Activated B cell treated with CpG ODN at 0.5 μM for 24 hours (primary cell): ENCODE data around the gene LRG1. TPM values are rescaled to one million over a fixed set of nuclear protein-coding genes. Genes with fewer than 3 reads are reported as not detected.

Source experiments
- ATAC-seq: fragments of 200-7000 bp; cut with Tn5 transposase; one replicate; pipeline ENCODE4 v1.10.0; 2021; ENCODE audit warnings: low read depth, mild to moderate bottlenecking, moderate library complexity
- CTCF ChIA-PET: fragments of 350-600 bp; sonication (Branson Sonifier 250); formaldehyde crosslinking; loops from one replicate; lab custom pipeline; 2021; ENCODE audit warnings: antibody characterized with exemption; lab: Charles Lee
- POLR2A ChIA-PET: fragments of 350-600 bp; sonication (Branson Sonifier 250); formaldehyde crosslinking; loops from one replicate; lab custom pipeline; 2021; ENCODE audit warnings: antibody characterized with exemption; lab: Charles Lee
- DNase-seq: peaks from one replicate; pipeline ENCODE4 v3.0.0; 2022
- H3K27ac Mint-ChIP-seq: one replicate; pipeline ENCODE4 v1.8.0; 2020; ENCODE audit warnings: mixed read lengths
- H3K27me3 Mint-ChIP-seq: one replicate; pipeline ENCODE4 v1.8.0; 2021; ENCODE audit warnings: mixed read lengths
- H3K36me3 Mint-ChIP-seq: one replicate; pipeline ENCODE4 v1.8.0; 2021; ENCODE audit warnings: low read depth, mixed read lengths
- H3K4me1 Mint-ChIP-seq: one replicate; pipeline ENCODE4 v1.8.0; 2021; ENCODE audit warnings: mixed read lengths
- H3K4me3 Mint-ChIP-seq: one replicate; pipeline ENCODE4 v1.8.0; 2020; ENCODE audit warnings: mild to moderate bottlenecking, mixed read lengths
- H3K9me3 Mint-ChIP-seq: one replicate; pipeline ENCODE4 v1.8.0; 2020; ENCODE audit warnings: mixed read lengths
- intact Hi-C: fragments of 100-400 bp; cut with micrococcal nuclease; formaldehyde crosslinking; loops from one replicate; pipeline ENCODE4 v1.15.1; 2024
- total RNA-seq: library from RNA; stranded (reverse); gene quantifications from 2 replicates; pipeline ENCODE4 v1.2.3, GENCODE V29; 2022
- TF ChIP-seq, protein P1 (sequence below): fragments of 200-600 bp; IDR thresholded peaks from one replicate; pipeline ENCODE4 v1.8.0; 2022; ENCODE audit warnings: antibody characterized with exemption, mild to moderate bottlenecking

The LRG1 gene
- total RNA-seq, 1 donor from 2014 or later: 2.0 TPM

DNA sequence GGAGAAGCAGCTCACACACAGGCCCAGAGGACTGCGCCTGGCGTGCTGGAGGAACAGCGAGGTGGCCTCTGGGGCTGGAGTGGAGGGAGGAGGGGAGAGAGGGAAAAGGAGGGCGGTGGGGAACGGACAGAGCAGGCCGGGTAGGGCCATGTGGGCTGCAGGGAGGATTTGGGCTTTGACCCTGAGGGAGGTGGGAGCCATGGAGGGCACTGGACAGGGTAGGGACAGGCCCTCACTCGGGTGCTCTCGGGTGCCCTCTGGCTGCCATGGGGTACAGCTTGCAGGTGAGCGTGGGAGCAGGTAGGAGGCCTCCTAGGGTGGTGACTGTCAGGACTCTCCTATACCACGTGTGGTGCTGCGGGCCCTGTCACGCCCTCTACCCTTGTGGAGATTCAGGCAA lies 44.4 kb downstream of the LRG1 start:
- TF ChIP-seq, protein P1, sequence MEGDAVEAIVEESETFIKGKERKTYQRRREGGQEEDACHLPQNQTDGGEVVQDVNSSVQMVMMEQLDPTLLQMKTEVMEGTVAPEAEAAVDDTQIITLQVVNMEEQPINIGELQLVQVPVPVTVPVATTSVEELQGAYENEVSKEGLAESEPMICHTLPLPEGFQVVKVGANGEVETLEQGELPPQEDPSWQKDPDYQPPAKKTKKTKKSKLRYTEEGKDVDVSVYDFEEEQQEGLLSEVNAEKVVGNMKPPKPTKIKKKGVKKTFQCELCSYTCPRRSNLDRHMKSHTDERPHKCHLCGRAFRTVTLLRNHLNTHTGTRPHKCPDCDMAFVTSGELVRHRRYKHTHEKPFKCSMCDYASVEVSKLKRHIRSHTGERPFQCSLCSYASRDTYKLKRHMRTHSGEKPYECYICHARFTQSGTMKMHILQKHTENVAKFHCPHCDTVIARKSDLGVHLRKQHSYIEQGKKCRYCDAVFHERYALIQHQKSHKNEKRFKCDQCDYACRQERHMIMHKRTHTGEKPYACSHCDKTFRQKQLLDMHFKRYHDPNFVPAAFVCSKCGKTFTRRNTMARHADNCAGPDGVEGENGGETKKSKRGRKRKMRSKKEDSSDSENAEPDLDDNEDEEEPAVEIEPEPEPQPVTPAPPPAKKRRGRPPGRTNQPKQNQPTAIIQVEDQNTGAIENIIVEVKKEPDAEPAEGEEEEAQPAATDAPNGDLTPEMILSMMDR: no peak
- Mint-ChIP-seq H3K9me3 (no peaks in the 10 kb centered on the region), H3K4me3 (no peak overlapping the region), H3K27ac (no peak overlapping the region), H3K27me3 (no peaks in the 10 kb centered on the region), H3K36me3 (peaks cover 46% of the 10 kb centered on the region), H3K4me1 (no peaks in the 10 kb centered on the region)
- ATAC-seq (no peak), DNase-seq (no peak)
- POLR2A ChIA-PET: no interaction called here
- intact Hi-C loops: no loop called here
- CTCF ChIA-PET: no interaction called here

DNA sequence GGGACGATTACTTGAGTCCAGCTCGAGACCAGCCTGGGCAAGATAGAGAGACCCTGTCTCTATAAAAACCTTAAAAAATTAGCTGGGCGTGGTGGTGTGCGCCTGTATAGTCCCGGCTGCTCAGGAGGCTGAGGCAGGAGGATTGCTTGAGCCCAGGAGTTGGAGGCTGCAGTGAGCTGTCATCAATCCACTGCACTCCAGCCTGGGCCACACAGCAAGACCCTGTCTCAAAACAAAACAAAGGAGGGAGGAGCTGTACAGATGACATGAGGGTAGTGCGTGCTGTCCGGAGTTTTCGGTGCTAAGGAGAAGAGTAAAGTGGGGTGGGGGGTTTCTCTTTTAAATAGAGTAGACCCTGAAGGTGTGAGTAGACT lies 45.2 kb downstream of the LRG1 start:
- TF ChIP-seq, protein P1: no peak
- peaks cover 49% of the 10 kb centered on the region for H3K36me3 Mint-ChIP-seq
- no peak overlapping the region for H3K4me3 Mint-ChIP-seq
- POLR2A ChIA-PET: no interaction called here
- no peaks in the 10 kb centered on the region for H3K9me3 Mint-ChIP-seq
- no peak for DNase-seq
- intact Hi-C loops: no loop called here
- ATAC-seq: no peak
- no peak overlapping the region for H3K27ac Mint-ChIP-seq
- H3K27me3 Mint-ChIP-seq: no peaks in the 10 kb centered on the region
- CTCF ChIA-PET: no interaction called here
- no peaks in the 10 kb centered on the region for H3K4me1 Mint-ChIP-seq

DNA sequence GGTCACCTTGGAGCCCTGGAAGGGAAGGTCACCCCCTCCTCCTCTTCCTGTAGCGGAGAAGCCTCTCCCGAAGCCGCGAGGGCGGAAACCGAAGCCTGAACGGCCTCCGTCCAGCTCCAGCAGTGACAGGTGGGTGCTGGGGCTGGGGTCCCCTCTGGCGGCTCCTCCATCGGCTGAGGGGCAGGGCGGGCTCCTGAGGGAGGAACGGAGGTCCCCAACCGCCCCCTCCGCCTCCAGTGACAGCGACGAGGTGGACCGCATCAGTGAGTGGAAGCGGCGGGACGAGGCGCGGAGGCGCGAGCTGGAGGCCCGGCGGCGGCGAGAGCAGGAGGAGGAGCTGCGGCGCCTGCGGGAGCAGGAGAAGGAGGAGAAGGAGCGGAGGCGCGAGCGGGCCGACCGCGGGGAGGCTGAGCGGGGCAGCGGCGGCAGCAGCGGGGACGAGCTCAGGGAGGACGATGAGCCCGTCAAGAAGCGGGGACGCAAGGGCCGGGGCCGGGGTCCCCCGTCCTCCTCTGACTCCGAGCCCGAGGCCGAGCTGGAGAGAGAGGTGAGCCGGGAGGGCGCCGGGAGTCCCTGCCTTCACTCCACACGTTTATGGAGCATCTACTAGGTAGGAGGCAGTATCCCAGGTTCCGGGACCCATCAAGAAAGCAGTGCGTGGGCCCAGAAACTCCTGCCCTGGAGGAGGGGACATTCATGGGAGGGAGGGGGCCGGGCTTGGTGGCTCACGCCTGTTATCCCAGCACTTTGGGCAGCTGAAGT lies 45.7 kb downstream of the LRG1 start:
- no peak overlapping the region for H3K27ac Mint-ChIP-seq
- H3K4me1 Mint-ChIP-seq: no peaks in the 10 kb centered on the region
- ChIA-PET CTCF (no interaction called here), POLR2A (no interaction called here)
- H3K4me3 Mint-ChIP-seq: no peak overlapping the region
- DNase-seq: no peak
- no peak for ATAC-seq
- TF ChIP-seq, protein P1: no peak
- intact Hi-C loops: no loop called here
- H3K27me3 Mint-ChIP-seq: no peaks in the 10 kb centered on the region
- peaks cover 49% of the 10 kb centered on the region for H3K36me3 Mint-ChIP-seq
- no peaks in the 10 kb centered on the region for H3K9me3 Mint-ChIP-seq

GRCh38 chr19:4493104-4493928 lies 46.5 kb downstream of the LRG1 start:
- no peak overlapping the region for H3K4me3 Mint-ChIP-seq
- no peaks in the 10 kb centered on the region for H3K9me3 Mint-ChIP-seq
- no peaks in the 10 kb centered on the region for H3K27me3 Mint-ChIP-seq
- intact Hi-C loops: no loop called here
- ChIA-PET CTCF (no interaction called here), POLR2A (interaction anchor here (0.6 kb wide), 1 partner anchor 58 kb away, joined by 3 read pairs; no protein-coding TSS in a partner anchor)
- peaks cover 52% of the 10 kb centered on the region for H3K36me3 Mint-ChIP-seq
- no peaks in the 10 kb centered on the region for H3K4me1 Mint-ChIP-seq
- TF ChIP-seq, protein P1: no peak
- ATAC-seq (no peak), DNase-seq (no peak)
- no peak overlapping the region for H3K27ac Mint-ChIP-seq
